ENCODE measurements around the gene LMF1.

DNA sequence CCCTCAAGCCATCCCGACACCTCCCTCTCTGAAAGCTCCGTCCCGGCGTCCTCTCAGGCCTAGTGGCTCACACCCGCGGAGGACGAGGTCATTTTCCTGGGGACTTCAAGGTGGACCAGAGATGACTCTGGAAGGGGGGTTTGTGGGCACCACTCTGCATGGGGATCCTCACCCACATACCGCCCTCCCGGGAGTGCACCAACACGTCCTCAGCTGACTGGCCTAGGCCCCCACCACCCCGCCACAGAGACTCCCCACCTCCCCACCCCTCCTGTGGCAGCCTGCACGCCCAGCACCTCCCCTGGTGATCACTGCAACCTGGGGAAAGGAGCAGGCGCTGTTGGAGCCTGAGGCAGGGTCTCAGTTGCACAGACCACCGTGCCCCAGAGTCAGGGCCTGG is 8.4 kb upstream of the LMF1 start:
- TF ChIP-seq, protein P1, sequence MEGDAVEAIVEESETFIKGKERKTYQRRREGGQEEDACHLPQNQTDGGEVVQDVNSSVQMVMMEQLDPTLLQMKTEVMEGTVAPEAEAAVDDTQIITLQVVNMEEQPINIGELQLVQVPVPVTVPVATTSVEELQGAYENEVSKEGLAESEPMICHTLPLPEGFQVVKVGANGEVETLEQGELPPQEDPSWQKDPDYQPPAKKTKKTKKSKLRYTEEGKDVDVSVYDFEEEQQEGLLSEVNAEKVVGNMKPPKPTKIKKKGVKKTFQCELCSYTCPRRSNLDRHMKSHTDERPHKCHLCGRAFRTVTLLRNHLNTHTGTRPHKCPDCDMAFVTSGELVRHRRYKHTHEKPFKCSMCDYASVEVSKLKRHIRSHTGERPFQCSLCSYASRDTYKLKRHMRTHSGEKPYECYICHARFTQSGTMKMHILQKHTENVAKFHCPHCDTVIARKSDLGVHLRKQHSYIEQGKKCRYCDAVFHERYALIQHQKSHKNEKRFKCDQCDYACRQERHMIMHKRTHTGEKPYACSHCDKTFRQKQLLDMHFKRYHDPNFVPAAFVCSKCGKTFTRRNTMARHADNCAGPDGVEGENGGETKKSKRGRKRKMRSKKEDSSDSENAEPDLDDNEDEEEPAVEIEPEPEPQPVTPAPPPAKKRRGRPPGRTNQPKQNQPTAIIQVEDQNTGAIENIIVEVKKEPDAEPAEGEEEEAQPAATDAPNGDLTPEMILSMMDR (conservative IDR thresholded peaks at IDR 0.05; ENCODE audit: low read length), result no peak
- TF ChIP-seq EZH2phosphoT487 (IDR thresholded peaks at IDR 0.05; ENCODE audit: borderline replicate concordance, low read depth, low read length), result no peak

All from OCI-LY7 (cell line).